Adrenal gland (tissue), 12 donors: ENCODE results near the gene EIF2A. TPM values are rescaled to one million over a fixed set of nuclear protein-coding genes. Genes with fewer than 3 reads are reported as not detected.

Source experiments
- DNase-seq, 7 donors: peaks; one replicate each; pipeline ENCODE4 v3.0.0-alpha.2; 2019 to 2020
- H3K27ac ChIP-seq, 5 donors: fragments of 200-600 bp; sonication (generic) in 4 of 5; 1 replicate in 3 of 5; 2 replicates in 2 of 5; pipeline versions ENCODE4 v1.5.1 to v1.8.0; 2016 to 2020; ENCODE audit warnings: mild to moderate bottlenecking in 1 of 5
- H3K27me3 ChIP-seq: fragments of 200-600 bp; 2 replicates; pipeline ENCODE4 v1.8.0; 2021
- H3K36me3 ChIP-seq, 2 donors: fragments of 200-600 bp; replicated peaks in 1 of 2; 1 replicate in 1 of 2; 2 replicates in 1 of 2; pipeline versions ENCODE4 v1.5.1 to v1.8.0; 2018 to 2022
- H3K4me1 ChIP-seq, 2 donors: fragments of 200-600 bp; replicated peaks in 1 of 2; 1 replicate in 1 of 2; 2 replicates in 1 of 2; pipeline versions ENCODE4 v1.5.1 to v1.8.0; 2018 to 2021
- H3K4me3 ChIP-seq, 4 donors: fragments of 200-600 bp; sonication (generic) in 3 of 4; one replicate each; pipeline ENCODE4 v1.5.1; 2016 to 2018
- H3K9me3 ChIP-seq, 3 donors: fragments of 200-600 bp; sonication (generic) in 1 of 3; replicated peaks in 1 of 3; 1 replicate in 2 of 3; 2 replicates in 1 of 3; pipeline versions ENCODE4 v1.5.1 to v1.8.0; 2016 to 2021
- POLR2A ChIP-seq, 2 donors: fragments of 450-650 bp; IDR thresholded peaks; one replicate each; pipeline ENCODE4 v1.6.1; 2017; ENCODE audit warnings: antibody characterized with exemption in 2 of 2, mild to moderate bottlenecking in 2 of 2, moderate library complexity in 1 of 2
- WGBS, 4 donors: extraction: QIAGEN DNeasy Blood & Tissue Kit in 2 of 4; methylation state at CpG; one replicate each; pipeline versions ENCODE4 v1.1.5 to v1.1.7; 2013 to 2017; 5-methylcytosine and 5-hydroxymethylcytosine counted together
- intact Hi-C, 2 donors: fragments of 100-400 bp; cut with DNase I; formaldehyde crosslinking; loops; one replicate each; pipeline versions ENCODE4 v1.14.1 to v1.15.0; 2022 to 2023
- polyA plus RNA-seq, 3 donors: library from polyadenylated mRNA; stranded (reverse); fragments of 200-250 nt in 2 of 3; fragments of 350-450 nt in 1 of 3; fragmentation: Illumina TruSeq in 1 of 3; extraction: RNeasy Lipid Tissue Mini Kit (QIAGEN cat#74804) in 1 of 3; gene quantifications; one replicate each; pipeline ENCODE4 v1.2.3, GENCODE V29; 2013 to 2014
- total RNA-seq, 9 donors: library from RNA; depleted of rRNA in 4 of 9; stranded (reverse); fragments of >200 nt in 4 of 9; fragments of 120-200 nt in 1 of 9; fragmentation: NEBNext Ultra II Directional in 1 of 9; extraction: Animal tissue kit (Norgen Biotek cat#: 25700) in 1 of 9; gene quantifications; one replicate each; pipeline versions ENCODE4 v1.1.0 to v1.2.4, GENCODE V29; 2013 to 2023
- TF ChIP-seq, protein P1 (sequence below), 6 experiments: fragments of 450-650 bp in 4 of 6; fragments of 200-600 bp in 2 of 6; sonication (generic) in 1 of 6; IDR thresholded peaks; 1 replicate in 5 of 6; 2 replicates in 1 of 6; pipeline versions ENCODE4 v1.5.1 to v1.8.0; 2016 to 2021; ENCODE audit warnings: antibody characterized with exemption in 6 of 6, mild to moderate bottlenecking in 2 of 6, moderate library complexity in 1 of 6
- donor health status: healthy with polysubstance abuse.
- donor health status: Bipolar disorder and iron deficiency.
- donor health status: DM: yes; HTN: yes; CAD: no.
- donor health status: DM: no; HTN: no; CAD: no.
- donor health status: DM: no; HTN: no; CAD: no.
- donor health status: DM: yes; HTN: yes; CAD: no.

EIF2A gene
- total and polyA plus RNA-seq, 12 donors, result 62.3 to 178 (median 74.8) TPM

DNA sequence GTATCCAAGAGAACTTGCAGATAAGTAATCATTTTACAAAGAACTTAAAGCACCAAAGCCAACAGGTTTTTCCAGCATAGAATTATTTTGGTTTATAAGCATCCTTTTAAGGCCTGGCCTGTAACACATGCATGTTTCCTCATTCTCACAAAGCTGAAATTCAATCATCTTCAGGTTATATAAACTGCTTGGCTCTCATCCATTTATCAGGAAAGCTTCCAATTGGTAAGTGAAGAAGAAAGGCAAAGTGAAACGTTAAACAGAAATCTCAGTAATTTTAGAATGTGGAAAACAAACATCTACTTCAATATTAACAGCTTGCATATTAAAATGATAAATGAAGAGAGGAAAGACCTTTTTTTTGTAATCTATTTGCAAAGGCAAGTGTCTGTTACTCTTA lies 1.9 kb upstream of the EIF2A start:
- TF ChIP-seq, protein P1, sequence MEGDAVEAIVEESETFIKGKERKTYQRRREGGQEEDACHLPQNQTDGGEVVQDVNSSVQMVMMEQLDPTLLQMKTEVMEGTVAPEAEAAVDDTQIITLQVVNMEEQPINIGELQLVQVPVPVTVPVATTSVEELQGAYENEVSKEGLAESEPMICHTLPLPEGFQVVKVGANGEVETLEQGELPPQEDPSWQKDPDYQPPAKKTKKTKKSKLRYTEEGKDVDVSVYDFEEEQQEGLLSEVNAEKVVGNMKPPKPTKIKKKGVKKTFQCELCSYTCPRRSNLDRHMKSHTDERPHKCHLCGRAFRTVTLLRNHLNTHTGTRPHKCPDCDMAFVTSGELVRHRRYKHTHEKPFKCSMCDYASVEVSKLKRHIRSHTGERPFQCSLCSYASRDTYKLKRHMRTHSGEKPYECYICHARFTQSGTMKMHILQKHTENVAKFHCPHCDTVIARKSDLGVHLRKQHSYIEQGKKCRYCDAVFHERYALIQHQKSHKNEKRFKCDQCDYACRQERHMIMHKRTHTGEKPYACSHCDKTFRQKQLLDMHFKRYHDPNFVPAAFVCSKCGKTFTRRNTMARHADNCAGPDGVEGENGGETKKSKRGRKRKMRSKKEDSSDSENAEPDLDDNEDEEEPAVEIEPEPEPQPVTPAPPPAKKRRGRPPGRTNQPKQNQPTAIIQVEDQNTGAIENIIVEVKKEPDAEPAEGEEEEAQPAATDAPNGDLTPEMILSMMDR (IDR thresholded peaks at IDR 0.05), result no peak
- TF ChIP-seq POLR2A (IDR thresholded peaks at IDR 0.05), result peak in 1 of 2 donors; percentile 3
- peaks cover 18 to 62% of the 10 kb centered on the region in 2 donors for H3K4me1 ChIP-seq
- peak overlapping the region in 2 of 4 donors; percentile 79 to 91 for H3K4me3 ChIP-seq
- peaks cover 0 to 12% of the 10 kb centered on the region in 2 donors for H3K36me3 ChIP-seq
- WGBS, 4 donors, result 0% methylated on average over 1 of the region's 1 CpG
- intact Hi-C loops, result no loop called here
- DNase-seq, result no peak
- no peaks in the 10 kb centered on the region for H3K27me3 ChIP-seq
- H3K9me3 ChIP-seq, result no peaks in the 10 kb centered on the region
- peak overlapping the region; percentile 97 to 99 (median 99) for H3K27ac ChIP-seq

DNA sequence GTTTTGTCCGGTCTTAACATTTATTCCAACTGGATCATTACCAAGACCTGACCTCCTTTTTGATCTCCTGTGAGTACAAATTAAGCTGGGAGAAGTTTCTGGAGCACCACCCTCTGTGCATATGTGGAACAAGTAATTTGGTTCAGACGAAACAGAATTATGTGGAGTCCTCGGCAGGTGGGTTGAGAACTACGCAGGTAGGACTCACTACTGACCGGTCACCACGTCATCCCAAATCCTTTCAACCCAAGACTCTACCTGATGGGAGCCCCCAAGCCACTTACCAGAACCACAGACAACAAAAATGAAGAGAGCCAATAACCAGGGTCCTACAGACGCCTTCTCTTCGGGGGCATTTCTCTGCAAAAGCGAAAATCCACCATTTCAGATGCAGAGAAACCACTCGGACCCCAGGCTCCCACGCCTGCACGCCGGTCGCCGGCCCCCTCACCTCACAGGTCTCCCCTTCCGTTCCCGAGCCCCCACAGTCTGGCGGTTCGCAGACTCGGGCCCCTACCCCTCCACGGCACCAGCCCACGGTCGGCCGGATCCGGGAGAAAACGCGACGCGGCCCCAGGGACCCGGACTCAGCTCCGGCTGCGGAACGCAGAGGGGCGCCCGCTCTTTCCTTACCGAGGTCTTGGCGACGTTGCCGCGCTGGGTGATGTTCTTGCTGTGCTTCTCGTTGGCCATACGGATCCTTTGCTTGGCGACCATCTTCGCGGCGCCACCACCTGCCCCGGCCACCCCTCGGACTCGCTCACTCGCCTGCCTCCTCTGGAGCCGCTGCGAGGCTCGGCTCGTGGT lies 965 bp upstream of the EIF2A start:
- WGBS, 4 donors, result 1% methylated on average over 19 to 54 of the region's 54 CpGs
- H3K4me3 ChIP-seq, result peak overlapping the region; percentile 41 to 91 (median 81)
- peaks cover 18 to 62% of the 10 kb centered on the region in 2 donors for H3K4me1 ChIP-seq
- DNase-seq, result peak in 6 of 7 donors; percentile 24 to 73 (median 38)
- TF ChIP-seq POLR2A (IDR thresholded peaks at IDR 0.05), result no peak
- TF ChIP-seq, protein P1 (IDR thresholded peaks at IDR 0.05), result peak in 1 of 6 experiments; percentile 9
- H3K27me3 ChIP-seq, result no peaks in the 10 kb centered on the region
- intact Hi-C loops, result no loop called here
- H3K27ac ChIP-seq, result peak overlapping the region; percentile 97 to 99 (median 99)
- no peaks in the 10 kb centered on the region for H3K9me3 ChIP-seq
- H3K36me3 ChIP-seq, result peaks cover 0 to 12% of the 10 kb centered on the region in 2 donors

DNA sequence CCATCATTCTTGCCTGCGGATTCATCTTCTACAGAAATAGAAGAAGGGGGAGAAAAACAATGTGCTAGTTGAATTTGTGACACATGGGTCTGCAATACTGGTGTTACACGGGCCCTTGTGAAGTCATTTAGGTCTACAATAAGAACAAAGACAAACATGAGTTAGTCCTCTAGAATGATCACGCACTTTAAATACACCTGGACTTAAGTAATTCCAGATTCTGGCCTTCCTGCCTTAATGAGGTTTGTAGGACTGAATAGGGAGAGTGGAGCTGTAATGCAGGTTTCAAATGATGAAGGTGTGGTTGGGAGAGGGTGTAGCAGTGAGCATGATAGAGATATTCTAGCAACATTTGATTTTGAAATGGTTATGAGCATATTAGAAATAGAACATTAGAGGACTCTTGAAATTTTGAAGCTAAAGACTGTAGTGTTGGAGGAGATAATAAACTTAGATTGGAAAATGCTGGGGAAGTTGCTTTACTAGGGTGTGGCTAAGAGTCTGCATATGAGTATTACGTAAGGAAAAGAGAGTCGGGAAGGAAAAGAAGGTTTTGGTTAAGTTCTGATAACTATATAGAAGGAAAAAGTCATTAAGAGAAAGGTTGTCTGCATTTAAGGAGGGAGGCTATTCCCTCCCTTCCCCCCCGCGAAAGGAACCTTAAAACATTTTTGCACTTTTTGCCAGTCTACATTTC lies 606 bp downstream of the EIF2A start:
- TF ChIP-seq, protein P1 (IDR thresholded peaks at IDR 0.05), result no peak
- no peak for TF ChIP-seq POLR2A (IDR thresholded peaks at IDR 0.05)
- Histone ChIP-seq H3K27ac (peak overlapping the region; percentile 10 to 99 (median 97)), H3K27me3 (no peaks in the 10 kb centered on the region), H3K4me1 (peaks cover 18 to 48% of the 10 kb centered on the region in 2 donors), H3K36me3 (peaks cover 0 to 13% of the 10 kb centered on the region in 2 donors), H3K4me3 (peak overlapping the region in 3 of 4 donors; percentile 12 to 91 (median 49)), H3K9me3 (no peaks in the 10 kb centered on the region)
- DNase-seq, result no peak
- WGBS, 4 donors, result 20 to 24% (median 21%) methylated on average over 7 of the region's 7 CpGs
- intact Hi-C loops, result no loop called here

DNA sequence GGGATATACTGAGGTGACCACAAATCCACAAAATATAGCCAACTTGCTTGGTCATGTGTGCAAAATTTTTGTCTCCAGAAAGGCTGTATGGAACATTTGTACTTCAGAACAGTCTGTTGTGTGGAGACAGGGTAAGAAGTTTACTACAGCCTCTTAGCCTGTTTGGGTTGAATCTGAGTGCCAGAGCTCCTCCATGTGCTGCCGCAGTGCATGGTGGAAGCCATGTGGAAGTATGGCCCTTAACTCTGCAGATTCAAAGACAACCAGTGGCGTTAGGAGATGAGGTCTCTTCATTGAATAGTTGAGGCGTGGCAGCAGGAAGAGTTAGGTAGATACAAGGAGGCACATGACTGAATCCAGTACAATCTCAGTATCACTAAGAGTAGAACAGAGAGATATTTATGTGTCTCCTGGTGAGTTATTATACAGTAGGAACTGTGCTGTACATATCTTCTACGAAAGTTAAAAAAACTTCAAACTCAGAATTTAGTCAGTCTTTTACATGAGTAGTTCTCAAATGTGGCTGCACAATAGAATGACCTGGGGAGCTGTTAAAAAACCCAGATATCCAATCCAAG lies 9.4 kb downstream of the EIF2A start:
- Histone ChIP-seq H3K27ac (no peak overlapping the region), H3K27me3 (no peaks in the 10 kb centered on the region), H3K4me1 (peaks cover 0 to 13% of the 10 kb centered on the region in 2 donors), H3K9me3 (no peaks in the 10 kb centered on the region), H3K4me3 (no peak overlapping the region), H3K36me3 (peaks cover 0 to 24% of the 10 kb centered on the region in 2 donors)
- no peak for TF ChIP-seq POLR2A (IDR thresholded peaks at IDR 0.05)
- TF ChIP-seq, protein P1 (IDR thresholded peaks at IDR 0.05), result no peak
- 96 to 99% (median 97%) methylated on average over 4 of the region's 4 CpGs for WGBS, 4 donors
- DNase-seq, result no peak
- intact Hi-C loops, result no loop called here
